ENCODE data around the gene ENC1.

ENC1 gene

GRCh38 chr5:74599148-74599547 lies 41.4 kb downstream of the ENC1 start:
- no peak for DNase-seq

- DNase-seq: no peak
Measured at GRCh38 chr5:74598731-74599130, 41.8 kb downstream of the ENC1 start.

- no peak for DNase-seq
Measured at GRCh38 chr5:74596927-74597326, 43.6 kb downstream of the ENC1 start.

GRCh38 chr5:74595143-74595925 lies 45.2 kb downstream of the ENC1 start:
- DNase-seq: no peak

- no peak for DNase-seq
Measured at GRCh38 chr5:74594137-74595040, 46.1 kb downstream of the ENC1 start.

GRCh38 chr5:74589204-74590056 lies 51.1 kb downstream of the ENC1 start:
- DNase-seq: no peak

- no peak for DNase-seq
Measured at GRCh38 chr5:74588415-74588814, 52.1 kb downstream of the ENC1 start.

- no peak for DNase-seq
Measured at GRCh38 chr5:74587890-74588289, 52.6 kb downstream of the ENC1 start.

- DNase-seq: no peak
Measured at GRCh38 chr5:74587300-74587699, 53.2 kb downstream of the ENC1 start.

- no peak for DNase-seq
Measured at GRCh38 chr5:74586856-74587255, 53.7 kb downstream of the ENC1 start.

GRCh38 chr5:74582853-74583252 lies 57.7 kb downstream of the ENC1 start:
- DNase-seq: no peak

GRCh38 chr5:74581988-74582365 lies 58.6 kb downstream of the ENC1 start:
- no peak for DNase-seq

- no peak for DNase-seq
Measured at GRCh38 chr5:74580729-74581109, 59.8 kb downstream of the ENC1 start.

- DNase-seq: no peak
Measured at GRCh38 chr5:74579215-74579614, 61.3 kb downstream of the ENC1 start.

GRCh38 chr5:74578356-74579044 lies 62.0 kb downstream of the ENC1 start:
- no peak for DNase-seq
